HepG2 (cell line): Measurements from ENCODE around the gene DOCK1. TPM values are rescaled to one million over a fixed set of nuclear protein-coding genes. Genes with fewer than 3 reads are reported as not detected.

ENCODE experiments used
- ARNT ChIP-seq: fragments of 450-650 bp; IDR thresholded peaks from 2 replicates; pipeline ENCODE4 v1.6.1; 2017
- GABPA ChIP-seq, 2 experiments: IDR thresholded peaks; 2 replicates each; pipeline ENCODE4 v1.6.1; 2011 to 2016; ENCODE audit warnings: low read depth in 2 of 2, low read length in 1 of 2, missing biosample characterization in 1 of 2, missing genetic modification characterization in 1 of 2
- GFI1 ChIP-seq: sonication (generic); formaldehyde crosslinking; IDR thresholded peaks from 2 replicates; pipeline ENCODE4 v1.5.0; 2020; ENCODE audit warnings: missing genetic modification reagents, mild to moderate bottlenecking, borderline replicate concordance
- HOXA3 ChIP-seq: sonication (generic); formaldehyde crosslinking; IDR thresholded peaks from 2 replicates; pipeline ENCODE4 v1.5.0; 2020; ENCODE audit warnings: missing genetic modification reagents
- HOXD1 ChIP-seq: sonication (generic); formaldehyde crosslinking; IDR thresholded peaks from 2 replicates; pipeline ENCODE4 v1.5.0; 2020; ENCODE audit warnings: missing genetic modification reagents
- SALL2 ChIP-seq: sonication (generic); formaldehyde crosslinking; IDR thresholded peaks from 2 replicates; pipeline ENCODE4 v1.8.1; 2023; ENCODE audit warnings: mild to moderate bottlenecking, missing genetic modification reagents, inconsistent platforms
- SKI ChIP-seq: fragments of 450-650 bp; IDR thresholded peaks from one replicate; pipeline ENCODE4 v1.6.1; 2018; ENCODE audit warnings: mild to moderate bottlenecking; ENCODE audit not compliant: partially characterized antibody
- TBX2 ChIP-seq: sonication (generic); formaldehyde crosslinking; IDR thresholded peaks from 2 replicates; pipeline ENCODE4 v1.5.0; 2020; ENCODE audit warnings: missing genetic modification reagents, mild to moderate bottlenecking, borderline replicate concordance
- ZKSCAN5 ChIP-seq: sonication (generic); formaldehyde crosslinking; IDR thresholded peaks from 2 replicates; pipeline ENCODE4 v1.5.1; 2020; ENCODE audit warnings: mild to moderate bottlenecking, missing genetic modification reagents
- ZNF331 ChIP-seq: sonication (generic); formaldehyde crosslinking; IDR thresholded peaks from 2 replicates; pipeline ENCODE4 v1.4.0; 2020; ENCODE audit warnings: missing genetic modification reagents
- ZNF350 ChIP-seq: sonication (generic); formaldehyde crosslinking; IDR thresholded peaks from 2 replicates; pipeline ENCODE4 v1.4.0; 2020; ENCODE audit warnings: mild to moderate bottlenecking, low read depth, missing genetic modification reagents, borderline replicate concordance
- ZNF777 ChIP-seq: sonication (generic); formaldehyde crosslinking; IDR thresholded peaks from 2 replicates; pipeline ENCODE4 v1.4.0; 2020; ENCODE audit warnings: missing genetic modification reagents
- ZNF883 ChIP-seq: sonication (generic); formaldehyde crosslinking; IDR thresholded peaks from 2 replicates; pipeline ENCODE4 v1.5.1; 2020; ENCODE audit warnings: mild to moderate bottlenecking, missing genetic modification reagents; ENCODE audit errors: not compliant biosample characterization
- polyA plus RNA-seq, 8 experiments: library from polyadenylated mRNA; depleted of rRNA in 3 of 8; stranded (reverse) in 7 of 8; unstranded in 1 of 8; fragments of >200 nt; fragmentation: Illumina TruSeq in 4 of 8; extraction: Trizol in 4 of 8; gene quantifications; 2 replicates each; pipeline versions ENCODE4 v1.2.1 to v1.2.3, GENCODE V29; 2011 to 2016; ENCODE audit warnings: low read depth in 4 of 8, missing spikeins in 1 of 8, mixed read lengths in 1 of 8; ENCODE audit not compliant: insufficient read depth in 1 of 8
- total RNA-seq, 5 experiments: library from RNA; depleted of rRNA; stranded (reverse); fragments of >200 nt; fragmentation: Illumina TruSeq; extraction: Trizol; gene quantifications; 2 replicates each; pipeline ENCODE4 v1.2.3, GENCODE V29; 2016; ENCODE audit warnings: low read depth in 1 of 5
- TF ChIP-seq, protein P1 (sequence below): sonication (generic); formaldehyde crosslinking; IDR thresholded peaks from 2 replicates; pipeline ENCODE4 v1.5.1; 2020; ENCODE audit warnings: mild to moderate bottlenecking, missing genetic modification reagents, moderate library complexity
- TF ChIP-seq, protein P2 (sequence below): sonication (generic); formaldehyde crosslinking; conservative IDR thresholded peaks from 2 replicates; pipeline ENCODE4 v1.4.0; 2020; ENCODE audit warnings: missing genetic modification reagents
- TF ChIP-seq, protein P3 (sequence below): sonication (generic); formaldehyde crosslinking; conservative IDR thresholded peaks from 2 replicates; pipeline ENCODE4 v1.8.0; 2022; ENCODE audit warnings: mild to moderate bottlenecking, moderate library complexity, missing genetic modification reagents
- TF ChIP-seq, protein P4 (sequence below): sonication (generic); formaldehyde crosslinking; IDR thresholded peaks from 2 replicates; pipeline ENCODE4 v1.8.0; 2022; ENCODE audit warnings: low read depth, missing genetic modification reagents
- TF ChIP-seq, protein P5 (sequence below): sonication (generic); formaldehyde crosslinking; IDR thresholded peaks from 2 replicates; pipeline ENCODE4 v1.4.0; 2020; ENCODE audit warnings: missing genetic modification reagents

Gene DOCK1
- total and polyA plus RNA-seq, 2 of the 13 experiments (the other 11 are each of a cell fraction or from before 2014, with no cell fraction given): 8.3 to 25.5 TPM

DNA sequence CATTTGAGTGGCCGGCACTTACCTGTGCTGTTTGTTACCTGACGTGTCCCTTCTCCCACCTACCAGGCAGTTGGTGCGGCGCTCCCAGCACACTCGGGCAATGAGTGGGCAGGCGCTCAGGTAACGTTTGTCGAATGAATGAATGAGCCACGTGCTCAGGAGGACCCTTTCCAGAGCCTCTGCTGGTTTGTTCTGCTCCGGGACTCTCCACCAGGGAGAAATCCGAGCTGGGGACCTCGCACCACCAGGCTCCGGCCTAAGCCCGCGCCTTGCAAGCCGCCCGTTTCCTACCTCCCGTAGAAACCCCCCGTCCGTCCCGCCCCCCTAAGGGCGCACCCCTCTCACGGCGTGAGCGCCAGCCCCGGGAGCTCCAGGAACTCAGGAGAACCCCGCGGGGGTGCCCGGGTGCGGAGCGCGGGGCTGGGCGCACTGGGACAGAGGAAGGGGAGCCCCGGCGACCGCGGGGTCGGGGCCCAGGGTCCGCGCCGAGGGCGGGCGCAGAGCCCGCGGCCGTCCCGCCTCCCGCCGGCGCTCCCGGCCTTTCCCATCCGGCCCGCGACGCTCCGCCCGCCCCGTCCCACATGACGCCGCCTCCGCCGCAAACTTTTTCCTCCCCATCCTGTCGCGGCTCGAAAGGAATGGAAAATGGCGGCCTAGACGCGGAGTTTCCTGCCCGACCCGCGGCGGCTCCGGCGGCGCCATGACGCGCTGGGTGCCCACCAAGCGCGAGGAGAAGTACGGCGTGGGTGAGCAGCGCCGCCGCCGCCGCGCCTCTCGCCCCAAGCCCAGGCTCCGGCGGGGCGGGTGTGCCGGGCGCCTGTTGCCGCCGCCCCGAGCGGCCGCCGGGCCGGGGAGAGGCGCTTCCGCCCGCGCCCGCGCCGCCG is at the start of gene DOCK1 (continued):
- TF ChIP-seq, protein P1, sequence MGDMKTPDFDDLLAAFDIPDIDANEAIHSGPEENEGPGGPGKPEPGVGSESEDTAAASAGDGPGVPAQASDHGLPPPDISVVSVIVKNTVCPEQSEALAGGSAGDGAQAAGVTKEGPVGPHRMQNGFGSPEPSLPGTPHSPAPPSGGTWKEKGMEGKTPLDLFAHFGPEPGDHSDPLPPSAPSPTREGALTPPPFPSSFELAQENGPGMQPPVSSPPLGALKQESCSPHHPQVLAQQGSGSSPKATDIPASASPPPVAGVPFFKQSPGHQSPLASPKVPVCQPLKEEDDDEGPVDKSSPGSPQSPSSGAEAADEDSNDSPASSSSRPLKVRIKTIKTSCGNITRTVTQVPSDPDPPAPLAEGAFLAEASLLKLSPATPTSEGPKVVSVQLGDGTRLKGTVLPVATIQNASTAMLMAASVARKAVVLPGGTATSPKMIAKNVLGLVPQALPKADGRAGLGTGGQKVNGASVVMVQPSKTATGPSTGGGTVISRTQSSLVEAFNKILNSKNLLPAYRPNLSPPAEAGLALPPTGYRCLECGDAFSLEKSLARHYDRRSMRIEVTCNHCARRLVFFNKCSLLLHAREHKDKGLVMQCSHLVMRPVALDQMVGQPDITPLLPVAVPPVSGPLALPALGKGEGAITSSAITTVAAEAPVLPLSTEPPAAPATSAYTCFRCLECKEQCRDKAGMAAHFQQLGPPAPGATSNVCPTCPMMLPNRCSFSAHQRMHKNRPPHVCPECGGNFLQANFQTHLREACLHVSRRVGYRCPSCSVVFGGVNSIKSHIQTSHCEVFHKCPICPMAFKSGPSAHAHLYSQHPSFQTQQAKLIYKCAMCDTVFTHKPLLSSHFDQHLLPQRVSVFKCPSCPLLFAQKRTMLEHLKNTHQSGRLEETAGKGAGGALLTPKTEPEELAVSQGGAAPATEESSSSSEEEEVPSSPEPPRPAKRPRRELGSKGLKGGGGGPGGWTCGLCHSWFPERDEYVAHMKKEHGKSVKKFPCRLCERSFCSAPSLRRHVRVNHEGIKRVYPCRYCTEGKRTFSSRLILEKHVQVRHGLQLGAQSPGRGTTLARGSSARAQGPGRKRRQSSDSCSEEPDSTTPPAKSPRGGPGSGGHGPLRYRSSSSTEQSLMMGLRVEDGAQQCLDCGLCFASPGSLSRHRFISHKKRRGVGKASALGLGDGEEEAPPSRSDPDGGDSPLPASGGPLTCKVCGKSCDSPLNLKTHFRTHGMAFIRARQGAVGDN (CRISPR knock-in tag): peak; percentile 77
- TF ChIP-seq GFI1 (CRISPR knock-in tag) (no peak), HOXA3 (CRISPR knock-in tag) (peak; percentile 36), ZKSCAN5 (CRISPR knock-in tag) (no peak), SALL2 (CRISPR knock-in tag) (0 out of 2 replicates have a peak, but pooled peaks have one; percentile 23), SKI (peak; percentile 35), ZNF331 (0 out of 2 replicates have a peak, but pooled peaks have one; percentile 6), ZNF883 (CRISPR knock-in tag) (peak; percentile 34), ZNF350 (0 out of 2 replicates have a peak, but pooled peaks have one; percentile 31), ZNF777 (CRISPR knock-in tag) (peak; percentile 90), HOXD1 (CRISPR knock-in tag) (no peak), ARNT (no peak), TBX2 (CRISPR knock-in tag) (0 out of 2 replicates have a peak, but pooled peaks have one; percentile 28), GABPA (IDR thresholded peaks at IDR 0.05; ENCODE audit: low read depth, low read length) (peak; percentile 29), GABPA (CRISPR knock-in tag; IDR thresholded peaks at IDR 0.05; ENCODE audit: low read depth) (no peak)
- TF ChIP-seq, protein P2, sequence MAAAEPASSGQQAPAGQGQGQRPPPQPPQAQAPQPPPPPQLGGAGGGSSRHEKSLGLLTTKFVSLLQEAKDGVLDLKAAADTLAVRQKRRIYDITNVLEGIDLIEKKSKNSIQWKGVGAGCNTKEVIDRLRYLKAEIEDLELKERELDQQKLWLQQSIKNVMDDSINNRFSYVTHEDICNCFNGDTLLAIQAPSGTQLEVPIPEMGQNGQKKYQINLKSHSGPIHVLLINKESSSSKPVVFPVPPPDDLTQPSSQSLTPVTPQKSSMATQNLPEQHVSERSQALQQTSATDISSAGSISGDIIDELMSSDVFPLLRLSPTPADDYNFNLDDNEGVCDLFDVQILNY (CRISPR knock-in tag): no peak
- TF ChIP-seq, protein P3, sequence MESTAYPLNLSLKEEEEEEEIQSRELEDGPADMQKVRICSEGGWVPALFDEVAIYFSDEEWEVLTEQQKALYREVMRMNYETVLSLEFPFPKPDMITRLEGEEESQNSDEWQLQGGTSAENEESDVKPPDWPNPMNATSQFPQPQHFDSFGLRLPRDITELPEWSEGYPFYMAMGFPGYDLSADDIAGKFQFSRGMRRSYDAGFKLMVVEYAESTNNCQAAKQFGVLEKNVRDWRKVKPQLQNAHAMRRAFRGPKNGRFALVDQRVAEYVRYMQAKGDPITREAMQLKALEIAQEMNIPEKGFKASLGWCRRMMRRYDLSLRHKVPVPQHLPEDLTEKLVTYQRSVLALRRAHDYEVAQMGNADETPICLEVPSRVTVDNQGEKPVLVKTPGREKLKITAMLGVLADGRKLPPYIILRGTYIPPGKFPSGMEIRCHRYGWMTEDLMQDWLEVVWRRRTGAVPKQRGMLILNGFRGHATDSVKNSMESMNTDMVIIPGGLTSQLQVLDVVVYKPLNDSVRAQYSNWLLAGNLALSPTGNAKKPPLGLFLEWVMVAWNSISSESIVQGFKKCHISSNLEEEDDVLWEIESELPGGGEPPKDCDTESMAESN (CRISPR knock-in tag): no peak
- TF ChIP-seq, protein P4, sequence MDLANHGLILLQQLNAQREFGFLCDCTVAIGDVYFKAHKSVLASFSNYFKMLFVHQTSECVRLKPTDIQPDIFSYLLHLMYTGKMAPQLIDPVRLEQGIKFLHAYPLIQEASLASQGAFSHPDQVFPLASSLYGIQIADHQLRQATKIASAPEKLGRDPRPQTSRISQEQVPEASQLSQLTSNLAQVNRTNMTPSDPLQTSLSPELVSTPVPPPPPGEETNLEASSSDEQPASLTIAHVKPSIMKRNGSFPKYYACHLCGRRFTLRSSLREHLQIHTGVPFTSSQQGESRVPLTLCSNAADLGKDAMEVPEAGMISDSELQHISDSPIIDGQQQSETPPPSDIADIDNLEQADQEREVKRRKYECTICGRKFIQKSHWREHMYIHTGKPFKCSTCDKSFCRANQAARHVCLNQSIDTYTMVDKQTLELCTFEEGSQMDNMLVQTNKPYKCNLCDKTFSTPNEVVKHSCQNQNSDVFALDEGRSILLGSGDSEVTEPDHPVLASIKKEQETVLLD (CRISPR knock-in tag): no peak
- TF ChIP-seq, protein P5, sequence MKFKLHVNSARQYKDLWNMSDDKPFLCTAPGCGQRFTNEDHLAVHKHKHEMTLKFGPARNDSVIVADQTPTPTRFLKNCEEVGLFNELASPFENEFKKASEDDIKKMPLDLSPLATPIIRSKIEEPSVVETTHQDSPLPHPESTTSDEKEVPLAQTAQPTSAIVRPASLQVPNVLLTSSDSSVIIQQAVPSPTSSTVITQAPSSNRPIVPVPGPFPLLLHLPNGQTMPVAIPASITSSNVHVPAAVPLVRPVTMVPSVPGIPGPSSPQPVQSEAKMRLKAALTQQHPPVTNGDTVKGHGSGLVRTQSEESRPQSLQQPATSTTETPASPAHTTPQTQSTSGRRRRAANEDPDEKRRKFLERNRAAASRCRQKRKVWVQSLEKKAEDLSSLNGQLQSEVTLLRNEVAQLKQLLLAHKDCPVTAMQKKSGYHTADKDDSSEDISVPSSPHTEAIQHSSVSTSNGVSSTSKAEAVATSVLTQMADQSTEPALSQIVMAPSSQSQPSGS (CRISPR knock-in tag): 0 out of 2 replicates have a peak, but pooled peaks have one; percentile 14
